ENCODE measurements around the gene WASL. TPM values are rescaled to one million over a fixed set of nuclear protein-coding genes. Genes with fewer than 3 reads are reported as not detected.

WASL gene
- total and polyA plus RNA-seq, 2 of the 13 experiments (the other 11 are each of a cell fraction or from before 2014, with no cell fraction given): 7.9 to 12.8 TPM

DNA sequence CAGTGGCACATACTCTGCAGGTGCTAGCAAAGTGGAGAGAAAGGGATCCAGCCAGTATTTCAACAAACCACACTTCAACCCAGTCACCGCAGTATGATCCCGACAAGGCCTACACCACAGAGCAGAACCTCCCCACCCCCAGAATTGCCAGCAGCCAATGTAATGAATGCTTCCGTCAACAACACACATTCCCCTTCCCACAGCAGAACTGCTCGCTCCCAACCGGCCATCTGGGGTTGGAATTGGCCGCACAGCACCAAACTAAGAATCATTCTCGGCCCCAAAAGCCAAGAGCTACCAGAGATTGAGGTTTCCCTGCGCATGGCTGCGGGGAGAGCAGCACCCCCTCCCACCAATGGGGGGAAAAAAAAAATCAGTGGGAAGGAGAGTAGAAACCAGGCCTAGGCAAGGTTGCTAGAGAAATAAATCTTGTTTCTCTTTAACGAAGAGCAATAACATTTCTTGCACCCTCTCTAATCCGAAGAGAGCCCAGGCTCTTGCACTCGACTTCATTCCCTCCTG is 1.1 kb downstream of the WASL start (continued):
- TF ChIP-seq, protein P1, sequence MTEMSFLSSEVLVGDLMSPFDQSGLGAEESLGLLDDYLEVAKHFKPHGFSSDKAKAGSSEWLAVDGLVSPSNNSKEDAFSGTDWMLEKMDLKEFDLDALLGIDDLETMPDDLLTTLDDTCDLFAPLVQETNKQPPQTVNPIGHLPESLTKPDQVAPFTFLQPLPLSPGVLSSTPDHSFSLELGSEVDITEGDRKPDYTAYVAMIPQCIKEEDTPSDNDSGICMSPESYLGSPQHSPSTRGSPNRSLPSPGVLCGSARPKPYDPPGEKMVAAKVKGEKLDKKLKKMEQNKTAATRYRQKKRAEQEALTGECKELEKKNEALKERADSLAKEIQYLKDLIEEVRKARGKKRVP (CRISPR knock-in tag; IDR thresholded peaks at IDR 0.05): peak in 1 of 2 experiments; percentile 39; a peak in 1 of 4 replicates
- TF ChIP-seq, protein P2, sequence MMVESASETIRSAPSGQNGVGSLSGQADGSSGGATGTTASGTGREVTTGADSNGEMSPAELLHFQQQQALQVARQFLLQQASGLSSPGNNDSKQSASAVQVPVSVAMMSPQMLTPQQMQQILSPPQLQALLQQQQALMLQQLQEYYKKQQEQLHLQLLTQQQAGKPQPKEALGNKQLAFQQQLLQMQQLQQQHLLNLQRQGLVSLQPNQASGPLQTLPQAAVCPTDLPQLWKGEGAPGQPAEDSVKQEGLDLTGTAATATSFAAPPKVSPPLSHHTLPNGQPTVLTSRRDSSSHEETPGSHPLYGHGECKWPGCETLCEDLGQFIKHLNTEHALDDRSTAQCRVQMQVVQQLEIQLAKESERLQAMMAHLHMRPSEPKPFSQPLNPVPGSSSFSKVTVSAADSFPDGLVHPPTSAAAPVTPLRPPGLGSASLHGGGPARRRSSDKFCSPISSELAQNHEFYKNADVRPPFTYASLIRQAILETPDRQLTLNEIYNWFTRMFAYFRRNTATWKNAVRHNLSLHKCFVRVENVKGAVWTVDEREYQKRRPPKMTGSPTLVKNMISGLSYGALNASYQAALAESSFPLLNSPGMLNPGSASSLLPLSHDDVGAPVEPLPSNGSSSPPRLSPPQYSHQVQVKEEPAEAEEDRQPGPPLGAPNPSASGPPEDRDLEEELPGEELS (CRISPR knock-in tag; IDR thresholded peaks at IDR 0.05): peak; percentile 37; the same call in 1 of the 2 replicates
- TF ChIP-seq FOSL2 (CRISPR knock-in tag; IDR thresholded peaks at IDR 0.05): peak; percentile 25; the same call in 1 of the 2 replicates
- TF ChIP-seq, protein P3, sequence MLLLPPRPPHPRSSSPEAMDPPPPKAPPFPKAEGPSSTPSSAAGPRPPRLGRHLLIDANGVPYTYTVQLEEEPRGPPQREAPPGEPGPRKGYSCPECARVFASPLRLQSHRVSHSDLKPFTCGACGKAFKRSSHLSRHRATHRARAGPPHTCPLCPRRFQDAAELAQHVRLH (CRISPR knock-in tag; IDR thresholded peaks at IDR 0.05; ENCODE audit: borderline replicate concordance, low read depth): 0 out of 2 replicates have a peak, but pooled peaks have one; percentile 31
- peak; percentile 16; the same call in 1 of the 2 replicates for TF ChIP-seq NFYB (CRISPR knock-in tag; IDR thresholded peaks at IDR 0.05)
- no peak for TF ChIP-seq ZNF263 (CRISPR knock-in tag; IDR thresholded peaks at IDR 0.05)
- TF ChIP-seq HMG20A (CRISPR knock-in tag; IDR thresholded peaks at IDR 0.05; ENCODE audit: borderline replicate concordance): peak; percentile 40; the same call in 1 of the 2 replicates
- peak; percentile 67; the same call in 1 of the 2 replicates for TF ChIP-seq KLF11 (CRISPR knock-in tag; IDR thresholded peaks at IDR 0.05)
- TF ChIP-seq, protein P4, sequence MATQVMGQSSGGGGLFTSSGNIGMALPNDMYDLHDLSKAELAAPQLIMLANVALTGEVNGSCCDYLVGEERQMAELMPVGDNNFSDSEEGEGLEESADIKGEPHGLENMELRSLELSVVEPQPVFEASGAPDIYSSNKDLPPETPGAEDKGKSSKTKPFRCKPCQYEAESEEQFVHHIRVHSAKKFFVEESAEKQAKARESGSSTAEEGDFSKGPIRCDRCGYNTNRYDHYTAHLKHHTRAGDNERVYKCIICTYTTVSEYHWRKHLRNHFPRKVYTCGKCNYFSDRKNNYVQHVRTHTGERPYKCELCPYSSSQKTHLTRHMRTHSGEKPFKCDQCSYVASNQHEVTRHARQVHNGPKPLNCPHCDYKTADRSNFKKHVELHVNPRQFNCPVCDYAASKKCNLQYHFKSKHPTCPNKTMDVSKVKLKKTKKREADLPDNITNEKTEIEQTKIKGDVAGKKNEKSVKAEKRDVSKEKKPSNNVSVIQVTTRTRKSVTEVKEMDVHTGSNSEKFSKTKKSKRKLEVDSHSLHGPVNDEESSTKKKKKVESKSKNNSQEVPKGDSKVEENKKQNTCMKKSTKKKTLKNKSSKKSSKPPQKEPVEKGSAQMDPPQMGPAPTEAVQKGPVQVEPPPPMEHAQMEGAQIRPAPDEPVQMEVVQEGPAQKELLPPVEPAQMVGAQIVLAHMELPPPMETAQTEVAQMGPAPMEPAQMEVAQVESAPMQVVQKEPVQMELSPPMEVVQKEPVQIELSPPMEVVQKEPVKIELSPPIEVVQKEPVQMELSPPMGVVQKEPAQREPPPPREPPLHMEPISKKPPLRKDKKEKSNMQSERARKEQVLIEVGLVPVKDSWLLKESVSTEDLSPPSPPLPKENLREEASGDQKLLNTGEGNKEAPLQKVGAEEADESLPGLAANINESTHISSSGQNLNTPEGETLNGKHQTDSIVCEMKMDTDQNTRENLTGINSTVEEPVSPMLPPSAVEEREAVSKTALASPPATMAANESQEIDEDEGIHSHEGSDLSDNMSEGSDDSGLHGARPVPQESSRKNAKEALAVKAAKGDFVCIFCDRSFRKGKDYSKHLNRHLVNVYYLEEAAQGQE (IDR thresholded peaks at IDR 0.05; ENCODE audit: borderline replicate concordance in 1 of 2, low read depth in 1 of 2, low read length in 2 of 2): peak in 1 of 2 experiments; percentile 39; a peak in 1 of 4 replicates
- TF ChIP-seq FOXA1 (IDR thresholded peaks at IDR 0.05): no peak
- peak; percentile 78 for TF ChIP-seq FOXA1 (CRISPR knock-in tag; IDR thresholded peaks at IDR 0.05)
- peak; percentile 40; the same call in 1 of the 2 replicates for TF ChIP-seq POGZ (CRISPR knock-in tag; IDR thresholded peaks at IDR 0.05)
- peak; percentile 69; the same call in 1 of the 2 replicates for TF ChIP-seq IRF2 (CRISPR knock-in tag; IDR thresholded peaks at IDR 0.05)
- TF ChIP-seq, protein P5, sequence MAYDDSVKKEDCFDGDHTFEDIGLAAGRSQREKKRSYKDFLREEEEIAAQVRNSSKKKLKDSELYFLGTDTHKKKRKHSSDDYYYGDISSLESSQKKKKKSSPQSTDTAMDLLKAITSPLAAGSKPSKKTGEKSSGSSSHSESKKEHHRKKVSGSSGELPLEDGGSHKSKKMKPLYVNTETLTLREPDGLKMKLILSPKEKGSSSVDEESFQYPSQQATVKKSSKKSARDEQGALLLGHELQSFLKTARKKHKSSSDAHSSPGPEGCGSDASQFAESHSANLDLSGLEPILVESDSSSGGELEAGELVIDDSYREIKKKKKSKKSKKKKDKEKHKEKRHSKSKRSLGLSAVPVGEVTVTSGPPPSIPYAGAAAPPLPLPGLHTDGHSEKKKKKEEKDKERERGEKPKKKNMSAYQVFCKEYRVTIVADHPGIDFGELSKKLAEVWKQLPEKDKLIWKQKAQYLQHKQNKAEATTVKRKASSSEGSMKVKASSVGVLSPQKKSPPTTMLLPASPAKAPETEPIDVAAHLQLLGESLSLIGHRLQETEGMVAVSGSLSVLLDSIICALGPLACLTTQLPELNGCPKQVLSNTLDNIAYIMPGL (CRISPR knock-in tag; IDR thresholded peaks at IDR 0.05; ENCODE audit: borderline replicate concordance in 1 of 2, low read depth in 1 of 2): peak in 1 of 2 experiments; percentile 74; a peak in 3 of 4 replicates
- no peak; the same call in 1 of the 2 replicates for TF ChIP-seq BCL6 (CRISPR knock-in tag; IDR thresholded peaks at IDR 0.05)
- peak; percentile 68 for TF ChIP-seq PHF8 (CRISPR knock-in tag; IDR thresholded peaks at IDR 0.05)
- 0 out of 2 replicates have a peak, but pooled peaks have one; percentile 58 for TF ChIP-seq ZFP37 (CRISPR knock-in tag; IDR thresholded peaks at IDR 0.05; ENCODE audit: borderline replicate concordance)
- TF ChIP-seq ZNF101 (CRISPR knock-in tag; IDR thresholded peaks at IDR 0.05; ENCODE audit: borderline replicate concordance, low read depth): no peak
- TF ChIP-seq, protein P6, sequence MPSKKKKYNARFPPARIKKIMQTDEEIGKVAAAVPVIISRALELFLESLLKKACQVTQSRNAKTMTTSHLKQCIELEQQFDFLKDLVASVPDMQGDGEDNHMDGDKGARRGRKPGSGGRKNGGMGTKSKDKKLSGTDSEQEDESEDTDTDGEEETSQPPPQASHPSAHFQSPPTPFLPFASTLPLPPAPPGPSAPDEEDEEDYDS (CRISPR knock-in tag; IDR thresholded peaks at IDR 0.05): peak; percentile 58; the same call in 1 of the 2 replicates
